H1 (cell line): Measurements from ENCODE around the gene NUP210. TPM values are rescaled to one million over a fixed set of nuclear protein-coding genes. Genes with fewer than 3 reads are reported as not detected.

Experiments used
- GTF2F1 ChIP-seq: IDR thresholded peaks from 2 replicates; pipeline ENCODE4 v1.6.1; 2012; ENCODE audit warnings: low read depth, low read length, improper control_type of control experiment, borderline replicate concordance
- JUND ChIP-seq: IDR thresholded peaks from 2 replicates; pipeline ENCODE4 v1.6.1; 2011; ENCODE audit warnings: mild to moderate bottlenecking, improper control_type of control experiment, low read length
- NRF1 ChIP-seq: IDR thresholded peaks from 2 replicates; pipeline ENCODE4 v1.6.1; 2011; ENCODE audit warnings: mild to moderate bottlenecking, low read depth, low read length, improper control_type of control experiment
- SUZ12 ChIP-seq: fragments of 200-600 bp; sonication (generic); IDR thresholded peaks from 2 replicates; pipeline ENCODE4 v1.6.1; 2012; ENCODE audit warnings: mild to moderate bottlenecking, inconsistent platforms, low read length, moderate library complexity, mixed read lengths
- polyA plus RNA-seq, 7 experiments: library from polyadenylated mRNA; depleted of rRNA in 3 of 7; stranded (reverse) in 5 of 7; unstranded in 2 of 7; fragments of >200 nt in 5 of 7; fragments of 200-250 nt in 2 of 7; gene quantifications; 1 replicate in 5 of 7; 2 replicates in 1 of 7; 4 replicates in 1 of 7; pipeline versions ENCODE4 v1.2.1 to v1.2.3, GENCODE V29; 2011 to 2013; ENCODE audit warnings: missing spikeins in 2 of 7, mixed read lengths in 2 of 7
- total RNA-seq: library from RNA; stranded (reverse); fragmentation: NEBNext Ultra II Directional; extraction: Animal tissue kit (Norgen Biotek cat#: 25700); gene quantifications from 2 replicates; pipeline ENCODE4 v1.2.1, GENCODE V29; 2021
- TF ChIP-seq, protein P1 (sequence below): fragments of 300-600 bp; sonication (generic); IDR thresholded peaks from 2 replicates; pipeline ENCODE4 v1.7.1; 2012; ENCODE audit warnings: low read length, moderate library complexity, mild to moderate bottlenecking, inconsistent platforms; ENCODE audit not compliant: insufficient replicate concordance

Gene NUP210
- total and polyA plus RNA-seq, 2 of the 8 experiments (the other 6 are each of a cell fraction or from before 2014, with no cell fraction given) = 51.0 to 53.7 TPM

GRCh38 chr3:13407475-13407874, 12.6 kb downstream of the NUP210 start (continued):
- TF ChIP-seq, protein P1, sequence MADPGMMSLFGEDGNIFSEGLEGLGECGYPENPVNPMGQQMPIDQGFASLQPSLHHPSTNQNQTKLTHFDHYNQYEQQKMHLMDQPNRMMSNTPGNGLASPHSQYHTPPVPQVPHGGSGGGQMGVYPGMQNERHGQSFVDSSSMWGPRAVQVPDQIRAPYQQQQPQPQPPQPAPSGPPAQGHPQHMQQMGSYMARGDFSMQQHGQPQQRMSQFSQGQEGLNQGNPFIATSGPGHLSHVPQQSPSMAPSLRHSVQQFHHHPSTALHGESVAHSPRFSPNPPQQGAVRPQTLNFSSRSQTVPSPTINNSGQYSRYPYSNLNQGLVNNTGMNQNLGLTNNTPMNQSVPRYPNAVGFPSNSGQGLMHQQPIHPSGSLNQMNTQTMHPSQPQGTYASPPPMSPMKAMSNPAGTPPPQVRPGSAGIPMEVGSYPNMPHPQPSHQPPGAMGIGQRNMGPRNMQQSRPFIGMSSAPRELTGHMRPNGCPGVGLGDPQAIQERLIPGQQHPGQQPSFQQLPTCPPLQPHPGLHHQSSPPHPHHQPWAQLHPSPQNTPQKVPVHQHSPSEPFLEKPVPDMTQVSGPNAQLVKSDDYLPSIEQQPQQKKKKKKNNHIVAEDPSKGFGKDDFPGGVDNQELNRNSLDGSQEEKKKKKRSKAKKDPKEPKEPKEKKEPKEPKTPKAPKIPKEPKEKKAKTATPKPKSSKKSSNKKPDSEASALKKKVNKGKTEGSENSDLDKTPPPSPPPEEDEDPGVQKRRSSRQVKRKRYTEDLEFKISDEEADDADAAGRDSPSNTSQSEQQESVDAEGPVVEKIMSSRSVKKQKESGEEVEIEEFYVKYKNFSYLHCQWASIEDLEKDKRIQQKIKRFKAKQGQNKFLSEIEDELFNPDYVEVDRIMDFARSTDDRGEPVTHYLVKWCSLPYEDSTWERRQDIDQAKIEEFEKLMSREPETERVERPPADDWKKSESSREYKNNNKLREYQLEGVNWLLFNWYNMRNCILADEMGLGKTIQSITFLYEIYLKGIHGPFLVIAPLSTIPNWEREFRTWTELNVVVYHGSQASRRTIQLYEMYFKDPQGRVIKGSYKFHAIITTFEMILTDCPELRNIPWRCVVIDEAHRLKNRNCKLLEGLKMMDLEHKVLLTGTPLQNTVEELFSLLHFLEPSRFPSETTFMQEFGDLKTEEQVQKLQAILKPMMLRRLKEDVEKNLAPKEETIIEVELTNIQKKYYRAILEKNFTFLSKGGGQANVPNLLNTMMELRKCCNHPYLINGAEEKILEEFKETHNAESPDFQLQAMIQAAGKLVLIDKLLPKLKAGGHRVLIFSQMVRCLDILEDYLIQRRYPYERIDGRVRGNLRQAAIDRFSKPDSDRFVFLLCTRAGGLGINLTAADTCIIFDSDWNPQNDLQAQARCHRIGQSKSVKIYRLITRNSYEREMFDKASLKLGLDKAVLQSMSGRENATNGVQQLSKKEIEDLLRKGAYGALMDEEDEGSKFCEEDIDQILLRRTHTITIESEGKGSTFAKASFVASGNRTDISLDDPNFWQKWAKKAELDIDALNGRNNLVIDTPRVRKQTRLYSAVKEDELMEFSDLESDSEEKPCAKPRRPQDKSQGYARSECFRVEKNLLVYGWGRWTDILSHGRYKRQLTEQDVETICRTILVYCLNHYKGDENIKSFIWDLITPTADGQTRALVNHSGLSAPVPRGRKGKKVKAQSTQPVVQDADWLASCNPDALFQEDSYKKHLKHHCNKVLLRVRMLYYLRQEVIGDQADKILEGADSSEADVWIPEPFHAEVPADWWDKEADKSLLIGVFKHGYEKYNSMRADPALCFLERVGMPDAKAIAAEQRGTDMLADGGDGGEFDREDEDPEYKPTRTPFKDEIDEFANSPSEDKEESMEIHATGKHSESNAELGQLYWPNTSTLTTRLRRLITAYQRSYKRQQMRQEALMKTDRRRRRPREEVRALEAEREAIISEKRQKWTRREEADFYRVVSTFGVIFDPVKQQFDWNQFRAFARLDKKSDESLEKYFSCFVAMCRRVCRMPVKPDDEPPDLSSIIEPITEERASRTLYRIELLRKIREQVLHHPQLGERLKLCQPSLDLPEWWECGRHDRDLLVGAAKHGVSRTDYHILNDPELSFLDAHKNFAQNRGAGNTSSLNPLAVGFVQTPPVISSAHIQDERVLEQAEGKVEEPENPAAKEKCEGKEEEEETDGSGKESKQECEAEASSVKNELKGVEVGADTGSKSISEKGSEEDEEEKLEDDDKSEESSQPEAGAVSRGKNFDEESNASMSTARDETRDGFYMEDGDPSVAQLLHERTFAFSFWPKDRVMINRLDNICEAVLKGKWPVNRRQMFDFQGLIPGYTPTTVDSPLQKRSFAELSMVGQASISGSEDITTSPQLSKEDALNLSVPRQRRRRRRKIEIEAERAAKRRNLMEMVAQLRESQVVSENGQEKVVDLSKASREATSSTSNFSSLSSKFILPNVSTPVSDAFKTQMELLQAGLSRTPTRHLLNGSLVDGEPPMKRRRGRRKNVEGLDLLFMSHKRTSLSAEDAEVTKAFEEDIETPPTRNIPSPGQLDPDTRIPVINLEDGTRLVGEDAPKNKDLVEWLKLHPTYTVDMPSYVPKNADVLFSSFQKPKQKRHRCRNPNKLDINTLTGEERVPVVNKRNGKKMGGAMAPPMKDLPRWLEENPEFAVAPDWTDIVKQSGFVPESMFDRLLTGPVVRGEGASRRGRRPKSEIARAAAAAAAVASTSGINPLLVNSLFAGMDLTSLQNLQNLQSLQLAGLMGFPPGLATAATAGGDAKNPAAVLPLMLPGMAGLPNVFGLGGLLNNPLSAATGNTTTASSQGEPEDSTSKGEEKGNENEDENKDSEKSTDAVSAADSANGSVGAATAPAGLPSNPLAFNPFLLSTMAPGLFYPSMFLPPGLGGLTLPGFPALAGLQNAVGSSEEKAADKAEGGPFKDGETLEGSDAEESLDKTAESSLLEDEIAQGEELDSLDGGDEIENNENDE = no peak
- TF ChIP-seq NRF1 = no peak
- TF ChIP-seq GTF2F1 = no peak
- no peak for TF ChIP-seq SUZ12
- no peak for TF ChIP-seq JUND
- TF ChIP-seq, all 59 proteins: peak for 0
